GM19025 (cell line): Measurements from ENCODE around the gene CSGALNACT2.

Experiments
- ATAC-seq: cut with Tn5 transposase; IDR thresholded peaks from one replicate; pipeline ENCODE4 v1.9.1; 2021; ENCODE audit warnings: mild to moderate bottlenecking, low read depth, moderate library complexity; ENCODE audit not compliant: unreplicated experiment

Gene CSGALNACT2

GRCh38 chr10:43123361-43124093 is 14.7 kb upstream of the CSGALNACT2 start:
- ATAC-seq: no peak

- ATAC-seq: no peak
These were observed 14.1 kb upstream of the CSGALNACT2 start for GRCh38 chr10:43124094-43124521.

- ATAC-seq: no peak
These were observed 13.5 kb upstream of the CSGALNACT2 start for GRCh38 chr10:43124574-43125273.

- ATAC-seq: no peak
These were observed 12.9 kb upstream of the CSGALNACT2 start for GRCh38 chr10:43125274-43125845.

GRCh38 chr10:43125881-43126731 is 12.1 kb upstream of the CSGALNACT2 start:
- no peak for ATAC-seq

- ATAC-seq: peak; percentile 42
These were observed 11.4 kb upstream of the CSGALNACT2 start for GRCh38 chr10:43126759-43127424.

GRCh38 chr10:43127442-43127841 is 10.8 kb upstream of the CSGALNACT2 start:
- ATAC-seq: no peak

- ATAC-seq: no peak
These were observed 9.9 kb upstream of the CSGALNACT2 start for GRCh38 chr10:43128331-43128730.

GRCh38 chr10:43128958-43129706 is 9.1 kb upstream of the CSGALNACT2 start:
- ATAC-seq: peak; percentile 57

- ATAC-seq: no peak
These were observed 7.5 kb upstream of the CSGALNACT2 start for GRCh38 chr10:43130770-43131171.

- no peak for ATAC-seq
These were observed 7.0 kb upstream of the CSGALNACT2 start for GRCh38 chr10:43131256-43131655.

- no peak for ATAC-seq
These were observed 6.3 kb upstream of the CSGALNACT2 start for GRCh38 chr10:43131906-43132305.

GRCh38 chr10:43132867-43133787 is 5.1 kb upstream of the CSGALNACT2 start:
- ATAC-seq: no peak

GRCh38 chr10:43134126-43134905 is 3.9 kb upstream of the CSGALNACT2 start:
- no peak for ATAC-seq

- no peak for ATAC-seq
These were observed 3.2 kb upstream of the CSGALNACT2 start for GRCh38 chr10:43135064-43135463.

GRCh38 chr10:43135656-43136055 is 2.6 kb upstream of the CSGALNACT2 start:
- no peak for ATAC-seq

- no peak for ATAC-seq
These were observed 1.8 kb upstream of the CSGALNACT2 start for GRCh38 chr10:43136432-43136831.
